ENCODE data around the gene MORF4L1.
"Not testable (repeated sequence)": the region's sequence is repeated elsewhere in the genome, so short reads cannot be mapped to it uniquely, and the experiment has no call there.

MORF4L1 gene

DNA sequence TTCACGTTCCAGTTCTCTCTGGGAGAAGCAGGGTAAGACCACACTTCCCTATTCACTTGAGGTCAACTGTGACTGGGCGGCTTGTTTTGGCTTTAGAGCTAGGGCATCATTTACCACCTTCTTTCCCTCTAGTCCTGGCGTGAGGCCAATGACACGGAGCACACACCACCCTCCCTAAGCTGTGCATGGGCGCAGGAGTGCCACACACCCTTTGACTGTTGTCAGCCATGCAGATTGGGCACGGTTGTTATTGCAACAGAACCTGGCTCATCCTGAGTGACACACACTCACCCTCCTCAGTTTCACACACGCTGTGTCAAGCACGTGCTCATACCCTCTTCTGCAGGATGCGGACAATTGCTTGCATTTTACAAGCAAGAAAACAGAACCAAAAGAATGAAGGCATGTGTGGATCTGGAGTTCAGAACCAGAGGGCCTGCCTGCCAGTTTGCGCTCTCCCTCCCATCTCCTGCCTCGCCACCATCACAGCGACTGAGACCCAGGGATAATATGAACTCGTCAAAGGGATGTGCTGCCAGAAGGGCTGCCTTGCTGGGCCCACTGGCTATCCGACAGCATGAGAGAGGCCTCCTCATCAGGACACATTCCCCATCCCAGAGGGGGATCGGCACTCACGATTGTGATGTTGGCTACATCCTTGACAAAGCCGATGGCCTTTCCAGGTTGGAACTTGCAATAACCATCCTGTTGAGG lies 54.5 kb downstream of the MORF4L1 start:
- DNase-seq (ENCODE audit: low read depth), result no peak

GRCh38 chr15:78928176-78928575 lies 55.5 kb downstream of the MORF4L1 start:
- not testable (repeated sequence) for DNase-seq (ENCODE audit: low read depth)

DNA sequence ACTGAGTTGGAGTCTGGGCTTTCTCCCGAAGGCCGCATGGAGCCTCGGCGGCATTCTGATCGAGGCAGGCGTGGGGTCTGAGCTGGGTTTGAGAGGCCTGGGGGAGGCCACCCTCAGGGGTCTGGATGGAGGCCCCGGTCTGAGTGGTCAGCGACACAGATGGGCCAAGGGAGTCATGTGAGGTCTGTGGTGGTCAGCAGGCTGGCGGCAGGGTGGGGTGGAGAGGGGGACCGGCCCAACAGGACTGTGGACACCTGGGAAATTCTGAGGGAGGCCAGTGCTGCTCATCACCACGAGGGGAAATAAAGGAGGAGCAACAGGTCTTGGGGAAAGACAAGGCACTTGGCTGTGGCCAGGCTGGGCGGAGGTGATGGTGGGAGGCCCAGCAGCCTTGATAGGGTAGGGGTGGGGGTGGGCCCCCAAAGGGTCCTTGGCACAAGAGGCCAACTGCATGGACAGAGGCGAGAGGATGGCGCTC lies 56.0 kb downstream of the MORF4L1 start:
- DNase-seq (ENCODE audit: low read depth), result no peak

GRCh38 chr15:78929536-78930264 lies 57.0 kb downstream of the MORF4L1 start:
- DNase-seq (ENCODE audit: low read depth), result no peak

DNA sequence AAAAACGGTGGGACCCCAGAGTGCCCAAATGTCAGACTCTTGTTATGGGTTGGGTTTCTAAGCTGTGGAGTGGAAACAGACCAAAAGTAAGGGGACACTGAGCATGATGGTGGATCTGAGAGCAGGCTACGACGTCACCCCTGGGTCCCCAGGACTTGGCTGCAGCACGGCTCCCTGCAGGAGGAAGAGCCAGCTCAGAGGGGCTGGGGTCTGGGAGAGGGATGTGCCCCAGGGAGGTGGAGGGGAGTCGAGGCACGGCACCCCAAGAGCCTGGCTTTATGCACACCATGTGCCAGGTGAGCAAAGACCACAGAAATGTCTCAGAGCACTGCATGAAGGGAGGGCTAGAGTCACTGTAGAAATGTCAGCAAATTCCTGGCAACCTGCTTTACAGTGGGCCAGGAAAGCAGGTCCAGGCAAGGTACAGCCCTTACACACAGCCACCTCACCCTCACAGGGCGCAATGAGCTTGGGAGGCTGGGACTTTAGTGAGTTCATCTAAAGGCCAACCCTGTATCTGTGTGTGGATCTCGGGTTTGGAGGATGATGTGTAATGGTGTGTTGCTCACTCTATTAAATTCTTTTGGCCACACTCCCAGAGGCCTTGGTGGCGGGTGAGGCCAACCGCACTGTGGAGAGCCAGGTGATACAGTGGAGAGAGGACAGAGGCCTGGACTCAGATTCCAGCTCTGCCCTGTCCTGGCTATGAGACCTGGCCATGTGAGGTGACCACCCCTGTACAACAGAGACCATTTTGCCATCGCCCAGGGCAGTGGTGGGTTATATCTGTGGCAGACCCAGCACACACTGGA lies 58.1 kb downstream of the MORF4L1 start:
- no peak for DNase-seq (ENCODE audit: low read depth)

- no peak for DNase-seq (ENCODE audit: low read depth)
Measured at GRCh38 chr15:78931439-78932257, 59.0 kb downstream of the MORF4L1 start.

GRCh38 chr15:78932258-78932808 lies 59.6 kb downstream of the MORF4L1 start:
- no peak for DNase-seq (ENCODE audit: low read depth)

DNA sequence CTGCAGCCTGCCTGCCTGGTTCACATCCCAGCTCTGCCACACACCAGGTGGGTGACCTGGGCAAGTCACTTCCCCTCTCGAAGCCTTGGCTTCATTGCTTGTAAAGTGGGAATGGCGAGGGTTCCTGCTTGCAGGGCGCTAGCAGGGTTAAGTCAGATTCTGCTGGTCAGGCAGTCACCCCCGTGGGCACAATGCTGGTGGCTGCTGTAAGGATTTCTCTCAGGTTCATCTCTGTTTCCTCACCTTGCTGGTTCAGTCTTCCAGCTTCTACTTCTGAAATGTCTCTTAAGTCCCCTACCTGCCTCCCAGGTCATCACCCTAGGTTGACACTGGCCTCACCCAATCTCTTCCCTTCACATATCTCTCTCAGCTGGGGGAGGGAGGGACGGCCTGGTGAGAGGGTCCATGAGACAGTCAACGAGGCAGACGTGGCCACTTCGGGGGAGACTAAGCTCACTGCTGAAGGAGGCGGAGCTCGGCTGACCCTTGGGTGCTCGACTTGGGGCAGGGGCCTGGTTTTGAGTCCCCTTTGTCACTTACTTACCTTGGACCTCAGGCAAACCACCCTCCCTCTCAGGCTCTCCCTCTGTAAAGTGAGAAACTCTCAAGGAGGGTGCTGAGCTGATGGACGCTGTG lies 60.6 kb downstream of the MORF4L1 start:
- DNase-seq (ENCODE audit: low read depth), result no peak

DNA sequence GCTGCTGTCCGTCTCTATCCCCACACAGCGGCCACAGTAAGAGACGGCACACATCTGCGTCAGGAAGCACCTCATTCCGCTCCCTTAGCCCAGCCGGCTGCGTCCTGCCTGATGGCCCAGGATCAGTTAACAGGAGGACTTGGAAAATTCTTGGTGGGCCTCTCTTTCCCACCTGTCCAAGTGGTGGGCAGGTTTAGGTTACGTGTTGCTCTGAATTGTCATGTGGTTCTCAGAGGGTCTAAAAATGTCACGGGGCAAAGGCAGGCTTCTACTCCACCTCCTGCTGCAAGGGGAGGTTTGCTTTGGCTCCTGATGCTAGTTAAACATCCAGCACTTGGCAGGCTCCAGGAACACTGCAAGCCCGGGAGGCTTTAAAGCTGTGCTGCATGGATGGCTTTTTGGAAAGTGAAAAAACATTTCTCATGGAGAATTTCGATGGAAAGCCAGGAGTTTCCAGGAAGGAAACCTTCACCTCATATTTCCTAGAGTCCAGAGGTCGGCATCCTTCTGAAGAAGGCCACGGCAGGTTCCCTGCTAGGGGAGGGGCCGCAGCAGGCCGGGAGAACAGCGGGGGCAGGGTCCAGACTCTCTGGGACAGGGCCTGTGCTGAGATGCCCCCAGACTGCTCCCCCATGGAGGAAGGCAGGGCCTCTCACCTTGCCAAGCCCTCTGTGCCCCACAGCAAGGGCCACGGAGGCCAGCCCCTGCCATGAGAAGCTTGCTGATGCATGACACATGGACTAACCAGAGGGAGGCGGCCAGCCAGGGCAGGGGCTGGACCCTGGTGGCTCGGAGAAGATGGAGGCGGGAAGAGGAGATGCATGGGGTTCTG lies 61.3 kb downstream of the MORF4L1 start:
- DNase-seq (ENCODE audit: low read depth), result no peak

GRCh38 chr15:78934655-78935023 lies 61.9 kb downstream of the MORF4L1 start:
- DNase-seq (ENCODE audit: low read depth), result no peak

GRCh38 chr15:78937132-78937739 lies 64.5 kb downstream of the MORF4L1 start:
- DNase-seq (ENCODE audit: low read depth), result no peak

- DNase-seq (ENCODE audit: low read depth), result no peak
Measured at GRCh38 chr15:78938658-78939488, 66.2 kb downstream of the MORF4L1 start.

DNA sequence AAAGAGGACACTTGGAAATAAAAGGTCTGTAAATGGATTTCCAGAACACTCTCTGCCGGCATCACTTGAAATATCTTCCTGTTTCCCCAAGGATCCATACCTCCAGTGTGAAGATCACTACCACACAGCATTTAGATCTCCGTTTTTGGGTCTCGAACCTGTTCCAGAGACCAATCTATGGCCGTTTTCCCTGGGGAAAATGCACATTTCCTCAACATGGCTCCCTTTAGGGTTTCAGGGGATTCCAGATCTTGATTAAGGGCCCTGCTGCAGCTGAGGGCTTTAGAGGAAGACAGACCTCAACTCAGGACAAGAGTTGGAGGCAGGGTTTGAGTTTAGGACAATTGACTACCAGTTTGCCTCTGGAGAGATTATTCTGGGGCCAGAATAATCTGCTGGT lies 70.1 kb downstream of the MORF4L1 start:
- no peak for DNase-seq (ENCODE audit: low read depth)

DNA sequence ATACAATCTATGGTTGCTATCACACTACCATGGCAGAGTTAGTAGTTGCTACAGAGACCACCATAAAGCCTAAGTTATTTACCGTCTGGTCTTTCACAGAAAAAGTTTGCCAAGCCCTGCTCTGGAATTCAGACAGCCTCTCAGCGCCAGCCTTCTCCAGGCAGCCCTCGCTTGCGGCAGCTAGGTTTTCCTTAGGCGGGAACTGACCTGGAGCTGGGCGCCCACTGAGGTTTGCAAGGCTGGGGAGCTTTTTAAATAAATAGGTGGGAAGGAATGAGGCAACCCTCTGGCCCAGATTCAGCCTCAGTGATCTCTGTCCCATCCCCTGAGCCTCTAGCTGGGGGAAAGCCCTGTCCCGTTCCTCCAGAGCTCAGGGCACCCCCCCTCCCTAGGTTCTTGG lies 71.0 kb downstream of the MORF4L1 start:
- DNase-seq (ENCODE audit: low read depth), result no peak

DNA sequence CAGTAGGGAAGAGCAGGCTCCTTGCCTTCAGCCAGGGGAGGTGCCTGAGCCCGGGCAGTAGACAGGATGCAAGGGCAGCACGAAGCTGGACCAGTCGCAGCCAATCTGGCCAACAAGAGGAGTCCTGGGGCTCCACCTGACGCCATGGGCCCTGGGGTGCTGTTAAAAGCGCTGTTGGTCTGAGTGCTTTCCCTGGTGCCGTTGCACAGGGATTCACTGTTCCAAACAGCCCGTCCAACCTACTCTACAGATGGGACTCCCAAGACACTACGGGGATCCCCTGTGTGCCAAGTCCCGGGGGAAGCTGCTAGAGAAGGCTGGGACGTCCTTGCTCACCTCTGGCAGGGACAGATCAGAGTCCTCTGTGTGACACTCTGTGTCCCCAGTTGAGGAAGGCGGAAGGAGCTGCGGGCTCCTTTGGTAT lies 71.5 kb downstream of the MORF4L1 start:
- no peak for DNase-seq (ENCODE audit: low read depth)

- peak; percentile 45 for DNase-seq (ENCODE audit: low read depth)
Measured at GRCh38 chr15:78944669-78945407, 72.1 kb downstream of the MORF4L1 start, which contains the start of gene CTSH. Gene CTSH, minus strand, starts transcription at chr15:78945046. Its CDS starts 65 bp downstream, at chr15:78944981.

- DNase-seq (ENCODE audit: low read depth), result no peak
Measured at GRCh38 chr15:78946493-78946892, 73.8 kb downstream of the MORF4L1 start.

DNA sequence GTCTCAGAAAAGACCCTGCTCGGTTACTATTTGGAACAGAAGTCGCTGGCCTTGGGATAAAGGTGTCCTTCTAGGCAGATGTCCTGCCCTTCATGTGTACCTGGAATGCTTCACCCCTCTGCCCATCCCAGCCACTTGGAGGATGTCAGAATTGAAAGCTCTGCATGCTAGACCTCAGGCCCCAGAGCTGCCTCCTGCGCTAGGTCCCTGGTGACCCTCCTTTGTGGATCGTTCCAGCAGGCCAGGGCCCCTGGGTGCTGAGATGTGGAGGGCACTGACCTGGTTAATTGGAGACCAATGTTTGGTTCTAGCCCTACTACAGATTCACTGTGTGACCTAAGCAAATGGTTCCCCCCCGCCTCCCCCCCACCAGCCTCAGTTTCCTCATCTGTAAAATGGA lies 74.8 kb downstream of the MORF4L1 start:
- no peak for DNase-seq (ENCODE audit: low read depth)

Data from stimulated activated CD8-positive, alpha-beta memory T cell treated with anti-CD3 and anti-CD28 coated beads, Interleukin-15, amount 100 ng/mL, for 24 hours (primary cell).